HG02840 (cell line): ENCODE data around the gene STAG3.
"Not testable (repeated sequence)": the region's sequence is repeated elsewhere in the genome, so short reads cannot be mapped to it uniquely, and the experiment has no call there.

Experiments used
- ATAC-seq: cut with Tn5 transposase; IDR thresholded peaks from one replicate; pipeline ENCODE4 v1.9.1; 2021; ENCODE audit warnings: mild to moderate bottlenecking, moderate library complexity, moderate number of reproducible peaks; ENCODE audit not compliant: unreplicated experiment, low FRiP score

Gene STAG3

DNA sequence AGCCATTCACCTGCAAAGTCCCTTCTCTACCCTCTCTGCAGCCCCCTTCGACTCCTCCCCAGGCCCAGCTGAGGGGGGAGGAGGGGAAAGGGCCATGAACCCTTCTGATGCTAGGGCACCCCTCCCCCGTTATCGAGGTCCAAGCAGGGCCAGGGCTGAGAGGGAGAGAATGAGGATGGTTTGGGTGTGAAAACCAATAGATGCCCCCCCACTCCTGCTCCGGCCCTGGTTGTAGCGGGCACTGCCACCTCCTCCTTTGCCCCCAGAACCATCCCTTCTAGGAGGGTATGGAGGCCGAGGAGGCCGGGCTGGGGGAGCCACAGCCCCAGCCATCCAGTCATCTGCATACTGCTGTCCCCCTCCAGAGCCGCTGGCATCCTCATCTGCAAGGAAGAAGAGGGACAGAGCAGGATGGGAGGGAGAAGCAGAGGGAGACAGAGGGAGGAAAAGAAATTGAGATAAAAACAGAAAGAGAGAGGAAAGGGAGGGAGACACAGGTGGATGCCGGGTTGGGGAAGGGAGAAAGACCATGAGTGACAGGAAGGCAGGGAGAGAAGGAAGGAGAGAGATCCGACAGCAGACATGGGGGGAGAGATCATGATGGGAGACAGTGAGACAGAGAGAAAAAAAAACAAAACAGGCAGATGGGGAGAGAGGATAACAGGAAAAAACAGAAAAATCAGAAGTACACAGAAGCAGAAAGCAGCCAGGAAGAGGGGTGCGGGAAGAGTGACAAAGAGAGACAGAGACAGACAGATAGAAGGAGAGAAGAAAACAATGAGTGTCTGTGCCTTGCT is 7.4 kb upstream of the STAG3 start:
- no peak for ATAC-seq

GRCh38 chr7:100171087-100171681 is 6.5 kb upstream of the STAG3 start:
- no peak for ATAC-seq

GRCh38 chr7:100171840-100172239 is 5.9 kb upstream of the STAG3 start:
- no peak for ATAC-seq

GRCh38 chr7:100173806-100174495 is 3.8 kb upstream of the STAG3 start:
- ATAC-seq: no peak

DNA sequence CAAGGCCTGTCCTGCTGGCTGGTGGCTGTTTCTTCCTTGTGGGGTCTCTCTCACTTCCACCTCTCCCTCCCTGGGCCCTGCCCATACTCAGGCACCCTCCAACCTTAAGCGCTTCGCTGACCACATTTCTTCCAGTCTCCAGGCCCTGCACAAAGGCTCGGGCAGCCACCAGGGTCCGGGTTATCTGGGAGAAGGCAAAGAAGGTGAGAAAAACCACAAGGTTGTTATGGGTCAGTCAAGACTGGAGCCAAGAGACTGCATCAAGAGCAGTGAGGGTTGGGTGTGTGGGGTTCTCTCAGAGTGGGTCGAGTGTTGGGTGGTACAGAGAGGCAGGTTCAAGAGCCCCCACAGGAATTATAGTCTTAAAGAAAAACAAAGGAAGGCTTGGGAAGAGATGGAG is 3.1 kb upstream of the STAG3 start:
- no peak for ATAC-seq

DNA sequence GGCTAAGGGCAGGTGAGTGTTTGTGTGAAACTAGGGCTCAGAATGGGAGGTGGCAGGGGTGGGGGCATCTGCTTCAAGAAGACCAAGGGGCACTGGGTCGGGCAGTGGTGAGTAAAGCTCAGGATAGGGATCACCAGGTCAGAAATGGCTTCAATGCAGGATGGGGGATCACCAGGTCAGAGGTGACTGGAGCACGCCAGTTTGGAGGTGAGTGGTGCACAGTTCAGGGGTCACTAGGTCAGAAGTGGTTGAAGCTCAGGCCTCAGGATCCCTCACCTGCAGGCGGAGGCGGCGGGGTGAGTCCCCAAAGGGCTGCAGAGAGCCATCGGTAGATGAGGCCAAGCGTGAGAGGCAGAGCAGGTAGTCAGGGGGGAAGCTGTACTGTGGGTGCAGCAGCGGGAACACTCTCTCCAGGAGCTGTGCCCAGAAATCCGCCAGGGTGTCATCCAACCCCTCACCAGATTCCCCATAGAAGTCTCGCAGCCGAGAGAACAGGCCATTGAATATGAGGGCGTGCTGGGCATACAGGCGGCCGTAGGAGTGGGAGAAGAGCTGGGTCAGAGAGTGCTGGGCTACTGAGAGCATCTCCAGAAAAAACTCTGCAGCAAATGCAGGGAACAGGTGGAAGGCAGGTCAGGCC is 2.3 kb upstream of the STAG3 start:
- no peak for ATAC-seq

DNA sequence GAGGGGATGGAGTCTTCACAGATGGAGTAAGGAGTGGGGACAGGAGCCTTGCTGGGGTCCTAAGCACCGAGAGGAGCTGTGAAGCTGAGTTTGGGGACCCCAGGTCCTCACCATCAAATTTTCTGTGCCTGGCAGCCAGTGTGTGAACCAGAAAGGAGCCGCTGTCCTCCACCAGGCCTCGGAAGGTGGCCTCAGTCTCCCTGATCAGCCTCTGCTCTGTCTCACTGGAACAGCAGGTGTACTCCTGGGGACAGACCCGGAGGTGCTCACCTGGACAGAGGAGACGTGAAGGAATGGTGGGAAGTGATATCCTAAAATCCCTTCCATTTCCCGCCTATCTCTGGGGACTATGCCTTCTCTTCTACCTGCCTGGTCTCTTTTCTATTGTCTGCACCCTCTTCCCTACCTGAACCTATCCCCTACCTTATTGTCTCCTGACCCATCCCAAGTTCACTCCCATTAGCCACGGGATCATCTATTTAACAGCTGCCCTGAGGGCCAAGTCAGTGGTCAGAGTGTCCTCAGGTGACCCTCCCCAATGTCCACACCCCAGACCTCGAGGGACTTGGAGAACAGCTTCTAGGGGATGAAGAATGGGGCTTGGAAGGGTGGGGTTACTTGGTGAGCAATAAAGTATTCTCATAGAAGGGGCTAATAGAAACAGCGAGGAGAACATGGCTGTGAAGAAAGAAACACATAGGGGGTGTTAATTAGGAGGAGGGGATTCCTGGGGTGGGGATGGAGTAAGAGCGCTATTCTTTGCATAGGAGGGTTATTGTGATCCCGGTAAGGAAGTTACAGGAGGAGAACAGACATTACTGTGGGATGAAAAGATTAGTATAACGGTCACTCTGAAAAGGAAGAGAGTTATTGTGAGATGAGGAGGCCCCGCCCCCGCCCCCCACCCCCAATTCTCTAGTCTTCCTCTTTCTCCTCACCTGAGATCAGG is 1.3 kb upstream of the STAG3 start:
- no peak for ATAC-seq

GRCh38 chr7:100180084-100180483 is 2.4 kb downstream of the STAG3 start:
- not testable (repeated sequence) for ATAC-seq

- not testable (repeated sequence) for ATAC-seq
Measured at GRCh38 chr7:100182616-100183015, 4.9 kb downstream of the STAG3 start.

GRCh38 chr7:100183090-100183489 is 5.4 kb downstream of the STAG3 start:
- ATAC-seq: not testable (repeated sequence)

GRCh38 chr7:100185726-100186125 is 8.0 kb downstream of the STAG3 start:
- no peak for ATAC-seq

DNA sequence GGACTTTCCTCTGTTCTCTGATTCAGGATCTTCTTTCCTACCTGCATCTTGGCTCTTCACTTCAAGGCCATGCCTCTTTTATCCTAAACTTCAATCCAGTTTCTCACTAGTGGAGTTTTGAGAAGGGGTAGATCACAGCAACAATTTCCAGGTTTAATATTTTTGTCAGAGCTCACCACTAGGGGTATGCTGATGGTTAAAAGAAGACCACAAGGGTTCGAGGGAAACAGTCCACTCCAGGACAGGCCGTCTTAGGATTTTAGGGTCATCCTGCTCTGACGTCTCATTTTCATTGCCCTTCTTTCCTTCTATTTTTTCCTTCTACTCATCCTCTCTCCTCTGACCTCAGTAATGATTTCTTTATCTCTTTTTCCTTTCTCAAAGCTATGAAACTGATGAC is 11.3 kb downstream of the STAG3 start:
- no peak for ATAC-seq

DNA sequence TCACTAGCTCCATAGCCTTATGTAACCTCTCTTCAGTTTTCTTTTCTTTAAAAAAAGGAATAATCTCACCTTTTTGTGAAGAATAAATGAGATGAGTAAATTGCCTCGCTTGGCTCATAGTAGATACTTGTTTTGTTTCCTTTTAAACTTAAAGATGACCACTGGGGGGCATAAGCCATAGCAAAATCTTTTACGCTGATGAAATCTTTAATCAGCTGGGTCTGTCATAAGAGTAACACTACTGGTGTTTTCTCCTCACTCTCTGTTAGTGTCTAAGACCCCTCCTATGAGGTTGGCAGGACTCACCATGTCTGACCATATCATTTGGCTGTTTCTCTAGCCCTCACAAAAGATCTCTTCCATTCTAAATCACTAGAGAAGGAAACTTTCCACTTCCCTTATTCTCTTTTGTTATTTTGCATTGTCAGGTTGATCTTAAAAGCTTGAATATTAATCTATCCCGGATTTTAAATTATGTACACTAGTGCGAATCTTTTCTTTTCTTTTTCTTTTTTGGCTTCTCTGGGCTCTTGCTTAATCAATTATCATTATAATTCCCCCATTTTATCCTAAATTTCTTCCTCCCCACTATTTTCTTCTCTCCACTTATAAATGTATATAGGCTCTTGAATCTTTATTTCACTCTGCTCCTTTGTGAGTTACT is 12.5 kb downstream of the STAG3 start:
- ATAC-seq: no peak

DNA sequence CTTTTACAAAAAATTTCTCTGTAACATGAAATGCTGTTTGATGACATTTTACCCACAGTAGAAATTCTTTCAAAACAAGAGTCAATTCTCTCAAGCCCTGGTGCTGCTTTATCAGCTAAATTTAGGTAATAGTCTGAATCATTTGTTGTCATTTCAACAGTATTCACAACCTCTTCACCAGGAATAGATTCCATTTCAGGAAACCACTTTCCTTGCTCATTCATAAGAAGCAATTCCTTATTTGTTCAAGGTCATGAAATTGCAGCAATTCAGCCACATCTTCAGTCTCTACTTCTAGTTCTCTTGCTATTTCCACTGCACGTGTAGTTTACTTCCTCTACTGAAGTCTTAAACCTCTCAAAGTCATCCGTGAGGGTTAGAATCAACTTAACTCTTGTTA is 14.1 kb downstream of the STAG3 start:
- ATAC-seq: no peak

- not testable (repeated sequence) for ATAC-seq
Measured at GRCh38 chr7:100192281-100192862, 14.7 kb downstream of the STAG3 start.

- no peak for ATAC-seq
Measured at GRCh38 chr7:100192969-100193368, 15.3 kb downstream of the STAG3 start.

GRCh38 chr7:100195222-100195621 is 17.5 kb downstream of the STAG3 start:
- no peak for ATAC-seq

DNA sequence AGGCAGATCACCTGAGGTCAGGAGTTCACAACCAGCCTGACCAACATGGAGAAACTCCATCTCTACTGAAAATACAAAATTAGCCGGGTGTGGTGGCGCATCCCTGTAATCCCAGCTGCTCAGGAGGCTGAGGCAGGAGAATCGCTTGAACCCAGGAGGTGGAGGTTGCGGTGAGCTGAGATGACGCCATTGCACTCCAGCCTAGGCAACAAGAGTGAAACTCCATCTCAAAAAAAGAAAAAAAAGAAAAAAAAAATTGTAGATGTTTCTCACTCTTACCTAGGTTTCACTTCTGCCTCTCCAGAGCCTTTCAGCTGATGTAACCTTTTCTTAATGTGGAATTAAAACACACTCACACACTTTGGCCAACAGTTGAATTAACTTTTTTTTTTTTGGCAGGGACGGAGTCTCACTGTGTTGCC is 18.2 kb downstream of the STAG3 start:
- ATAC-seq: not testable (repeated sequence)

DNA sequence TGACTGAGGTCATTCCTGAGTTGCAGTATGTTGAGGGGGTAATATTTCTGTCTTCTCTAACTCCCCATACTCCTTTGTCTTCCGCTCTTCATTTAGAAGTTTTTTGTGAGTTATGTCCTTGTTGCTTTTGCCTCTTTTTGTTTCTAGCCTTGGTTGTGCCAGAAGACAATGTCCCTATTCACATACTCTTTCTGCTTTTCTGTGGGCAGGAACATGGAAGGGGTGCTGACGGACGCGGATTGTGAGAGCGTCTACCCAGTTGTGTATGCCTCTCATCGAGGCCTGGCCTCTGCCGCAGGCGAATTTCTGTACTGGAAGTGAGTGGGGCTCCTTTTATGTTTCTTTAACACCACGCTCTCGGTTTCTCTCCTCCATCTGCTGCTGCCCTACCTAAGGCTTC is 20.5 kb downstream of the STAG3 start:
- ATAC-seq: no peak
